Cardiac muscle cell (in vitro differentiated cells and primary cell): ENCODE measurements around the gene WFDC2. TPM values are rescaled to one million over a fixed set of nuclear protein-coding genes. Genes with fewer than 3 reads are reported as not detected.

ENCODE experiments used
- DNase-seq, 2 donors: peaks; one replicate each; pipeline versions ENCODE4 v3.0.0 to v3.0.0-alpha.2; 2010 to 2017; ENCODE audit warnings: low read depth in 1 of 2, low spot score in 1 of 2
- H3K27ac ChIP-seq: fragments of 200-600 bp; sonication (generic); 2 replicates; pipeline ENCODE4 v1.5.1; 2016
- H3K27me3 ChIP-seq: fragments of 200-600 bp; sonication (generic); 2 replicates; pipeline ENCODE4 v1.6.0; 2016; ENCODE audit warnings: control low read depth
- H3K36me3 ChIP-seq: fragments of 200-600 bp; sonication (generic); 2 replicates; pipeline ENCODE4 v1.5.1; 2016; ENCODE audit warnings: control low read depth
- H3K4me1 ChIP-seq: fragments of 200-600 bp; sonication (generic); 2 replicates; pipeline ENCODE4 v1.8.1; 2017; ENCODE audit warnings: low read depth, mild to moderate bottlenecking, mixed run types
- H3K4me3 ChIP-seq: fragments of 200-600 bp; sonication (generic); 2 replicates; pipeline ENCODE4 v1.5.1; 2016; ENCODE audit warnings: mild to moderate bottlenecking
- H3K9me3 ChIP-seq: fragments of 200-600 bp; sonication (generic); 2 replicates; pipeline ENCODE4 v1.5.1; 2017; ENCODE audit warnings: low read depth, mild to moderate bottlenecking, control low read depth
- polyA plus RNA-seq: library from polyadenylated mRNA; unstranded; fragments of >200 nt; fragmentation: Nextera tagmentation; extraction: Ambion mirVana; gene quantifications from 2 replicates; pipeline ENCODE4 v1.2.1, GENCODE V29; 2016
- total RNA-seq: library from RNA; depleted of rRNA; stranded (reverse); fragments of >200 nt; gene quantifications from 2 replicates; pipeline ENCODE4 v1.2.3, GENCODE V29; 2016
- TF ChIP-seq, protein P1 (sequence below): IDR thresholded peaks from 2 replicates; pipeline ENCODE4 v1.5.1; 2012; ENCODE audit warnings: low read depth, mild to moderate bottlenecking, low read length

WFDC2 gene
- total and polyA plus RNA-seq, 2 experiments from 2014 or later, result 0.95 to 7.5 TPM

- H3K4me3 ChIP-seq, result no peak overlapping the region
- no peak for DNase-seq
- H3K27ac ChIP-seq, result no peak overlapping the region
- no peaks in the 10 kb centered on the region for H3K27me3 ChIP-seq
- TF ChIP-seq, protein P1, sequence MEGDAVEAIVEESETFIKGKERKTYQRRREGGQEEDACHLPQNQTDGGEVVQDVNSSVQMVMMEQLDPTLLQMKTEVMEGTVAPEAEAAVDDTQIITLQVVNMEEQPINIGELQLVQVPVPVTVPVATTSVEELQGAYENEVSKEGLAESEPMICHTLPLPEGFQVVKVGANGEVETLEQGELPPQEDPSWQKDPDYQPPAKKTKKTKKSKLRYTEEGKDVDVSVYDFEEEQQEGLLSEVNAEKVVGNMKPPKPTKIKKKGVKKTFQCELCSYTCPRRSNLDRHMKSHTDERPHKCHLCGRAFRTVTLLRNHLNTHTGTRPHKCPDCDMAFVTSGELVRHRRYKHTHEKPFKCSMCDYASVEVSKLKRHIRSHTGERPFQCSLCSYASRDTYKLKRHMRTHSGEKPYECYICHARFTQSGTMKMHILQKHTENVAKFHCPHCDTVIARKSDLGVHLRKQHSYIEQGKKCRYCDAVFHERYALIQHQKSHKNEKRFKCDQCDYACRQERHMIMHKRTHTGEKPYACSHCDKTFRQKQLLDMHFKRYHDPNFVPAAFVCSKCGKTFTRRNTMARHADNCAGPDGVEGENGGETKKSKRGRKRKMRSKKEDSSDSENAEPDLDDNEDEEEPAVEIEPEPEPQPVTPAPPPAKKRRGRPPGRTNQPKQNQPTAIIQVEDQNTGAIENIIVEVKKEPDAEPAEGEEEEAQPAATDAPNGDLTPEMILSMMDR, result no peak
- no peaks in the 10 kb centered on the region for H3K9me3 ChIP-seq
- H3K4me1 ChIP-seq, result no peaks in the 10 kb centered on the region
- no peaks in the 10 kb centered on the region for H3K36me3 ChIP-seq
These were observed 37.7 kb downstream of the WFDC2 start for GRCh38 chr20:45507011-45507820.

GRCh38 chr20:45508068-45508886, 38.7 kb downstream of the WFDC2 start:
- TF ChIP-seq, protein P1, result no peak
- Histone ChIP-seq H3K9me3 (no peaks in the 10 kb centered on the region), H3K27me3 (peaks cover 5% of the 10 kb centered on the region), H3K4me1 (no peaks in the 10 kb centered on the region), H3K27ac (no peak overlapping the region), H3K36me3 (no peaks in the 10 kb centered on the region), H3K4me3 (no peak overlapping the region)
- no peak for DNase-seq

- no peaks in the 10 kb centered on the region for H3K36me3 ChIP-seq
- peaks cover 12% of the 10 kb centered on the region for H3K27me3 ChIP-seq
- no peaks in the 10 kb centered on the region for H3K9me3 ChIP-seq
- H3K27ac ChIP-seq, result no peak overlapping the region
- TF ChIP-seq, protein P1, result no peak
- no peaks in the 10 kb centered on the region for H3K4me1 ChIP-seq
- H3K4me3 ChIP-seq, result no peak overlapping the region
- DNase-seq, result no peak
These were observed 39.5 kb downstream of the WFDC2 start for GRCh38 chr20:45509091-45509490.

- Histone ChIP-seq H3K27ac (no peak overlapping the region), H3K4me1 (no peaks in the 10 kb centered on the region), H3K4me3 (no peak overlapping the region), H3K36me3 (no peaks in the 10 kb centered on the region), H3K9me3 (no peaks in the 10 kb centered on the region), H3K27me3 (peaks cover 15% of the 10 kb centered on the region)
- TF ChIP-seq, protein P1, result no peak
- DNase-seq, result peak in 1 of 2 donors; percentile 26
These were observed 40.8 kb downstream of the WFDC2 start for GRCh38 chr20:45510242-45510862.

- H3K4me1 ChIP-seq, result no peaks in the 10 kb centered on the region
- no peaks in the 10 kb centered on the region for H3K9me3 ChIP-seq
- no peaks in the 10 kb centered on the region for H3K36me3 ChIP-seq
- H3K27ac ChIP-seq, result no peak within 1 kb of the TSS
- H3K27me3 ChIP-seq, result peaks cover 15% of the 10 kb centered on the region
- no peak within 1 kb of the TSS for H3K4me3 ChIP-seq
- TF ChIP-seq, protein P1, result no peak
- DNase-seq, result peak in 1 of 2 donors; percentile 8
These were observed 45.8 kb downstream of the WFDC2 start, which contains the start of gene SPINT3 for GRCh38 chr20:45515147-45515913. Gene SPINT3 (minus strand): TSS chr20:45515622. CDS start chr20:45515608, 14 bp downstream.
